WI38 (cell line): Measurements from ENCODE around the gene THAP7.

Experiments used
- H3K4me3 ChIP-seq: 2 replicates; pipeline ENCODE4 v1.5.1; 2011; ENCODE audit warnings: low read depth, mild to moderate bottlenecking, control low read depth, low read length
- TF ChIP-seq, protein P1 (sequence below): IDR thresholded peaks from 2 replicates; pipeline ENCODE4 v1.5.1; 2012; ENCODE audit warnings: low read depth, mild to moderate bottlenecking, control low read depth, low read length

THAP7 gene

DNA sequence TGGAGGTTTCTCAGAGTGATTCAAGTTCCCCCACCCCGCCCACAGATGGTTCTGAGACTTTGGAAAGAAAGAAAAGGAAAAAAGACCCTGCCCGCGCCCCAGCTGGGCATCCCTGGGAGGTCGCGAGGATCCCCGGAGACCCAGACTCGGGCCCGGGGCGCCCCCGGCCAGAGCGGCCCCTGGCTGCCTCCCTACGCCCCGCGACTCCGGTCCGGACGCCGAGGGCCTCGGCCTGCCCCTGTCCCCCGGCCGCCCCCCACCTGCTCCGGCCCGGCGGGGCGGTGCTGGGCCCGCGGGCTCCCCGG lies 37.2 kb downstream of the THAP7 start:
- no peak overlapping the region for H3K4me3 ChIP-seq
- TF ChIP-seq, protein P1, sequence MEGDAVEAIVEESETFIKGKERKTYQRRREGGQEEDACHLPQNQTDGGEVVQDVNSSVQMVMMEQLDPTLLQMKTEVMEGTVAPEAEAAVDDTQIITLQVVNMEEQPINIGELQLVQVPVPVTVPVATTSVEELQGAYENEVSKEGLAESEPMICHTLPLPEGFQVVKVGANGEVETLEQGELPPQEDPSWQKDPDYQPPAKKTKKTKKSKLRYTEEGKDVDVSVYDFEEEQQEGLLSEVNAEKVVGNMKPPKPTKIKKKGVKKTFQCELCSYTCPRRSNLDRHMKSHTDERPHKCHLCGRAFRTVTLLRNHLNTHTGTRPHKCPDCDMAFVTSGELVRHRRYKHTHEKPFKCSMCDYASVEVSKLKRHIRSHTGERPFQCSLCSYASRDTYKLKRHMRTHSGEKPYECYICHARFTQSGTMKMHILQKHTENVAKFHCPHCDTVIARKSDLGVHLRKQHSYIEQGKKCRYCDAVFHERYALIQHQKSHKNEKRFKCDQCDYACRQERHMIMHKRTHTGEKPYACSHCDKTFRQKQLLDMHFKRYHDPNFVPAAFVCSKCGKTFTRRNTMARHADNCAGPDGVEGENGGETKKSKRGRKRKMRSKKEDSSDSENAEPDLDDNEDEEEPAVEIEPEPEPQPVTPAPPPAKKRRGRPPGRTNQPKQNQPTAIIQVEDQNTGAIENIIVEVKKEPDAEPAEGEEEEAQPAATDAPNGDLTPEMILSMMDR, result no peak

DNA sequence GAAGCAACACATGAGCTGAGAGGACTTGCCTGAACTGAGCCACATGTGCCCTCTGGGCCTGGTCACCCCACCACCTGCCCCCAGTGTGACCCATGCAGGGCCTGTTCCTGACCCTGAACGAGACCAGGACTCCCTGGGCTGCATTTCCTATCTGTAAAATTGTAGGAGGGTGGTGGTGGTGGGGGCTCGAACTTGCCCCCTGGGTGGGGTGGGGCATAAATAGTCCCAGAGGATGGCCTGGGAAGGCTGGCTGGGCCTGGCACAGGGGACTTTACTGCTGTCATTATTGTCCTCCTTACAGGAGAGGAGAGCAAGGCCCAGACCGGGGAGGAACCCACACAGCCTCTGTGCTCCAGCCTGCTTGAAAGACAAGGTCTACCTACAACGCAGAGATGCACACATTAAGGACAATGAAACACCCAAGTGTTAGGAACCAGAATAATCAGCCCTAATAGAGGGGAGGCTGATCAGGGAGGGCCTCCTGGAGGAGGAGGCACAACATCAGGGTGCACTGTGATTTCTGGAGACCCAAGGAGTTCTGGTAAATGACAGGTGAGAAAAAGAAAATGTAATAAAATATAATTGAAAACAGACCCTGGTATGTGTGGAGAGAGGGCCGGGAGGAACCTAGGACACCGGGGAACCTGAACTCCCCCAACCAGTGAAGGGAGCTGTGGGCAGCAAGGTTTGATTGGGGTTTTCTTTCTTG lies 37.7 kb downstream of the THAP7 start:
- no peak overlapping the region for H3K4me3 ChIP-seq
- TF ChIP-seq, protein P1, result no peak

DNA sequence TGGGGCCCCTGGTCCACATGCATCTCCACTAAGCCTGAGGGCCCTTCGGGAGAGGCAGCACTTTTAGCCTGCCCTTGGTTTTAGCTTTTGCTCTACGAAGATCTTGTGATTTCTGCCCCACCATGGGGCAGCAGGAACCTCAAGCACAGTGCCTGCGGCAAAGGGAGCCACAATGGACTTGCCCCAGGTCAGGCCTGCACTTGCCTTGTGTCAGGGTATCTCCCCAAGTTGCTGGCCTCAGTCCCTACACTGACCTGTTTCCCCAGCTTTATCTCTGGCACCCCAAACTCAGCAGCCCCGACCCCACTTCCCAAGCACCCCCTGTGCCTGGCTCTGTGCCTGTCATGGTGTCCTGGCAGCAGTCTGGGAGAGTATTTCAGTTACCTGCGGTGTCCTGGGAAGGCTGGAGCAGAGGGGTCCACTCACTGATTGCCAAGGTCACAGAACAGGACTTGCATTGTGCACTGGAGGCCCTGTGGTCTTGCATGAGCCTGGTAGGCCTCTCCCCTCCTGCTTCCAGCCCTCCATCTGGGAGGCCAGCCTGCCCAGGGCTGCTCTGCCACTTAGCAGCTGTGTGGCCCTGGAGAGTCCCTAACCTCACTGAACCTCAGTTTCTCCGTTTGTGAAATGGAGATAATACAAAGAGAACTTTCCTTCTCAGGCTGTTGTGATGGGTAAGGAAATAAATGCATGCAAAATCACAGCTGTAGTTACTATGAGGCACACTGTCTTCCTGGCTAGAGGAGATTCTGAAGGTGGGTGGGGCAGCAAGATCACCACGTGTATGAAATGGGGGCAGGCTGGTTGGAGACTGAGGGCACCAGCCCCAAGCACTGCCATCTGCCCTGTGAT lies 38.5 kb downstream of the THAP7 start:
- TF ChIP-seq, protein P1, result no peak
- no peak overlapping the region for H3K4me3 ChIP-seq

DNA sequence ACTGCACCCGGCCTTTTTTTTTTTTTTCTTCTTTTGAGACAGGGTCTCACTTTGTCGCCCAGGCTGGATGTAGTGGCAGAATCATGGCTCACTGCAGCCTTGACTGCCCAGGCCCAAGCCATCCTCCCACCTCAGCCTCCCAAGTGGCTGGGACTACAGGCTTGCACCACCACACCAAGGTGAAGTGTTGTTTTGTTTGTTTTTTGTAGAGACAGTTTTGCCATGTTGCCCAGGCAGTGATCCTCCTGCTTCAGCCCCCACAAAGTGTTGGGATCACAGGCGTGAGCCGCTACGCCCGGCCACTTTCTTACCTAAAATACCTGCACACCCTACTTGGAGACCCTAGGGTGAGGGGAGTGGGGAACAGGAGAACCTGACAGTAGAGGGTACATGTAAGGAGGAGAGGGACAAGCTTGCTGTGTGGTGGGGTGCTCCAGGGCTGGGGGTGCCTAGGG lies 39.4 kb downstream of the THAP7 start:
- H3K4me3 ChIP-seq, result no peak overlapping the region
- TF ChIP-seq, protein P1, result no peak

DNA sequence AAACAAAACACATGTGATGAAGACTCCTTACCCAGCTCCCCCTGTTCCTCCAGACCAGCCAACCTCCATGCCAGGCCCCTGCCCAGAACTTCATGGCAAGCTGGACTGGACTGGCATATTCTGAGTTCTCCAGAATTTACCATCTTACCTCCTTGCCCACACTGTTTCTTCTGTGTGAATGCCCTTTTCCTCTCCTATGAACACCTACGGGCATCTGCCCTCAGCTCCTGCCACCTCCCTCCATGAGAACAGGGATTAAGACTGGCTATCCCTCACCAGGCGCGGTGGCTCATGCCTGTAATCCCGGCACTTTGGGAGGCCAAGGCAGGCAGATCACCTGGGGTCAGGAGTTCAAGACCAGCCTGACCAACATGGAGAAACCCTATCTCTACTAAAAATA lies 41.3 kb downstream of the THAP7 start:
- no peak overlapping the region for H3K4me3 ChIP-seq
- TF ChIP-seq, protein P1, result no peak

DNA sequence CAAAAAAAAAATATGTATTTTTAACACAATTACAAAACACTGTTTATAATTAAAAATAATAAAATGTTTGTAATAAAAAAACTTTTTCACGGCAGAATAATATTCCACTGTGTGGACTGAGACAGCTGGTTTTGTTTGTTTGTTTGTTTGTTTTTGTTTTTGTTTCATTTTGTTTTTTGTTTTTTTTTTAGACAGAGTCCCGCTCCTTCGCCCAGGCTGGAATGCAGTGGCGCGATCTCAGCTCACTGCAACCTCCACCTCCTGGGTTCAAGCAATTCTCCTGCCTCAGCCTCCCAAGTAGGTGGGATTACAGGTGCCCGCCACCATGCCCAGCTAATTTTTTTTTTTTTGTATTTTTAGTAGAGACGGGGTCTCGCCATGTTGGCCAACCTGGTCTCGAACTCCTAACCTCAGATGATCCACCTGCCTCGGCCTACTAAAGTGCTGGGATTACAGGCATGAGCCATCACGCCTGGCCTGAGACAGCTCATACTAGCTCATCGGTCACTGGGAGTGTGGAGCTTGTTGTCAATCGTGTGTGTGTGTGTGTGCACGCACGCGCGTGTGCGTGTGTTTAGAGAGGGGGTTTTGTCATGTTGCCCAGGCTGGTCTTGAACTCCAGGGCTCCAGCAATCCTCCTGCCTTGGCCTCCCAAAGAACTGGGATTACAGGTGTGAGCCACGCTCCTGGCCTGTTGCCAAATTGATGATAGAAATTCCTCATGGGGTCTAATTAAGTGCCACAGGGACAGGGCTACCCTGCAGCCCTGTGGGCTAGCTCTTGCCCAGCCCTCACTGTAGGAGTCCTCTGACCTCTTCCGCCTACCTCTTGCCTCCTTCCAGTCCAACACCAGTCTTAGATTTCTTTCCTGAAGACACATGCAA lies 42.1 kb downstream of the THAP7 start:
- H3K4me3 ChIP-seq, result no peak overlapping the region

More for the DNA sequence above, 42.1 kb downstream of the THAP7 start:
- TF ChIP-seq, protein P1, result no peak
